GM21576 (cell line): Measurements from ENCODE around the gene SRRM5.

Experiments
- ATAC-seq: cut with Tn5 transposase; IDR thresholded peaks from one replicate; pipeline ENCODE4 v1.9.1; 2021; ENCODE audit warnings: mild to moderate bottlenecking, moderate library complexity; ENCODE audit not compliant: unreplicated experiment

The SRRM5 gene

DNA sequence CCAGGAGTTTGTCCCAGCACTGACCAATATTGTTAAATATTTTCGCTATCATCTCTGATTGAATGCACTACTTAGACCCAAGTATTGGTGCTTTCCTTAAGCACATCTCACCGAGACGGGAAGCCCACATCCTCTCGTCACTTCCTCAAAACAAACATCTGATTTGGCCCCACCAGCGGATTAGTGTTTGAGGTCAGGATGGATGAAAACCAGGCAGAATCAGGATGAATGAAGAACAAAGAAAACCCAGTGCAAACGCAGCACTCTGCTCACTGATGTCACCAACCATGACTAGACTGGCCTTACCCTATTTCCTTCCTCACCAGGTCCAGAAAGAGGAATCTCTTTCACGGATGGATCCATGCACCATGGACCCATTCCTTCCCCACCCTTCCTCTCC, 52.1 kb downstream of the SRRM5 start:
- ATAC-seq, result no peak
